Stimulated activated CD4-positive, alpha-beta T cell treated with anti-CD3 and anti-CD28 coated beads, Interleukin-2, amount 100 ng/mL, for 48 hours (primary cell): ENCODE measurements around the gene PTBP1.
"Not testable (repeated sequence)": the region's sequence is repeated elsewhere in the genome, so short reads cannot be mapped to it uniquely, and the experiment has no call there.

Source experiments
- DNase-seq, 2 donors: peaks; one replicate each; pipeline ENCODE4 v3.0.0-alpha.2; 2020

Gene PTBP1

DNA sequence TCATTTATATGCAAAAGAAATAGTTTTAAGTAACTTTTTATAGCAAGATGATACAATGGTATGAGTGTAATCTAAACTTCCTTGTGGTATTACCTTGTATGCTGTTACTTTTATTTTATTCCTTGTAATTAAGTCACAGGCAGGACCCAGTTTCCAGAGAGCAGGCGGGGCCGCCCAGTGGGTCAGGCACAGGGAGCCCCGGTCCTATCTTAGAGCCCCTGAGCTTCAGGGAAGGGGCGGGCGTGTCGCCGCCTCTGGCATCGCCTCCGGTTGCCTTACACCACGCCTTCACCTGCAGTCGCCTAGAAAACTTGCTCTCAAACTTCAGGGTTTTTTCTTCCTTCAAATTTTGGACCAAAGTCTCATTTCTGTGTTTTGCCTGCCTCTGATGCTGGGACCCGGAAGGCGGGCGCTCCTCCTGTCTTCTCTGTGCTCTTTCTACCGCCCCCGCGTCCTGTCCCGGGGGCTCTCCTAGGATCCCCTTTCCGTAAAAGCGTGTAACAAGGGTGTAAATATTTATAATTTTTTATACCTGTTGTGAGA, 14.3 kb downstream of the PTBP1 start:
- DNase-seq, result no peak

DNA sequence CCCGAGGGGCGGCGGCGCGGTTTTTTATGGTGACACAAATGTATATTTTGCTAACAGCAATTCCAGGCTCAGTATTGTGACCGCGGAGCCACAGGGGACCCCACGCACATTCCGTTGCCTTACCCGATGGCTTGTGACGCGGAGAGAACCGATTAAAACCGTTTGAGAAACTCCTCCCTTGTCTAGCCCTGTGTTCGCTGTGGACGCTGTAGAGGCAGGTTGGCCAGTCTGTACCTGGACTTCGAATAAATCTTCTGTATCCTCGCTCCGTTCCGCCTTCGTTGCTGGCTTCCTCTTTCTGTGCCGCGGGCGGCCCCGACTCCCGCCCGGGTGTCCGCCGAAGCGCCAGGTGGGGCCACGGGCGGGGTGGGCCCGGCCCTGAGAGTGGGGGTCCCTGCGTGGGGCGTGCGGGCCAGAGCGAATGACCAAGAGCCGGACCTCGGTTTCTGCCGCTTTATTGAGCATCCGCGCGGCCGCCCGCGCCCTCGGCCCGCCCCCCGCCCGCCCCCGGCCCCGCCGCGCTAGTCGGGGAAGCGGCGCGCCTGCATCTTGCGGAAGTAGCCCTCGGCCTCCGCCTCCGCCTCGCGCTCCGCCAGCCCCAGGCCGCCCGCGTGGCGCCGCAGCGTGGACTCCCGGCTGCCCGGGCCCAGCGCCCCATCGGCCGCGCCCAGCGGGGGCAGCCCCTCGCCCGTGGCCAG, 14.9 kb downstream of the PTBP1 start:
- DNase-seq, result no peak

DNA sequence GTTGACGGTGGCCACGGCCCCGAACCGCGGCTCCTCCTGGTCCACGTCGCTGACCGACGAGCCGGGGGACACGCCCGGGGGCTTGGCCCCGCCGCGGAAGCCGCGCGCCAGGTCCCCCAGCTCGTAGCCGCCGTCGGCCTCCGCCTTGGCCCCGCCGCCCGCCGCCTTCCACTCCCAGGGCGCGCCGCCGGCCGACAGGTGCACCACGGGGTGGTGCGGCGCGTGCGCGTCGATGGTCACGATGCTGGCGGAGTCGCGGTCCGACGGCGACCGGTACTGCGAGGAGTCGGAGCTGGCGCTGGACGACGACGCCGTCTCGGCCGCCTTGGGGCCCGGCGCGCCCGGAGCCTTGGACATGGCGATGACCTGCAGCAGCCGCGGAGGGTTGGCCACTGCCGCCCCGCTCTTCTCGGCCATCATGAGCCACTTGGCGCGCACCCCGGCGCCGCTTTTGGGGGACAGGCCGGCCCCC, 15.5 kb downstream of the PTBP1 start:
- DNase-seq, result no peak

DNA sequence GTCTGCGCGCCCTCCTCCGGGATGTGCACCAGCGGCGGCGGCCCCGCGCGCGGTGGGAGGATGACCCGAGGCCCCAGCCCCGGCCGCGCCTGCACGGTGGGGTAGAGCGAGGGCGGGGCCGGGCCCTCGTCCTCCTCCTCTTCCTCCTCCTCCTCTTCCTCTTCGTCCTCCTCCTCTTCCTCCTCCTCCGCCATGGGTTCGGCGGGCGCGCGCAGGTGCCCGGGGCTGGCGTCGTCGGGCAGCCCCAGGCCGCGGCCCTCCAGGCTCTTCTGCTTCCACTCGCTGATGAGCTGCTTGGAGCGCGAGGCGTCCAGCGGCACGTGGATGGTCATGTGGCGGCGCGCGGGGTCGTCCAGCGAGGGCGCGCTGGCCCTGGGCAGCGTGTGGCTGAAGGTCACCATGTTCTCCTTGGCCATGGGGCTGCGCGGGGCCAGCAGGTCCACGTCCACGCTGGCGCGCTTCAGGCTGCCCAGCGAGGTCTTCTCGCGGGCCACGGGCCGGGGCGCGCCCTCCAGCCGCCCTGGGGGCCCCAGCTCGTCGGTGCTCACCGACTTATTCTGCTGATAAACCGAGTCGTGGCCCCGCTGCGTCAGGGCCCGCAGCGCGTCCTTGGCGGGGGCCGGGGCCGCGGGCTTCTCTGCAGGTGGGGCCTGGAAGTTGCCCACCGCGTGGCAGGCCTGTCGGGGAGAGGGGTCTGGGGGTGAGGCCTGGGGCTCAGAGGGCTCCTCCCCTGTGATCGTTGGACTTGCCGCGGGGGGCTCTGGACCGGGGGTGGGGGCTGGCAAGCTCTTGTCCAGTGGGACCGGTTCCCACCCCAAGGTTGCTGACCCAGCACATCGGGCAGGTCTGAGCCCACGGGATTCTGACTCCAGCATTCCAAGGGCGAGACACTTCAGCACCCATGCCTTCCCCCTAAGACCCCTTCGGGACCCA, 16.2 kb downstream of the PTBP1 start:
- DNase-seq, result no peak

DNA sequence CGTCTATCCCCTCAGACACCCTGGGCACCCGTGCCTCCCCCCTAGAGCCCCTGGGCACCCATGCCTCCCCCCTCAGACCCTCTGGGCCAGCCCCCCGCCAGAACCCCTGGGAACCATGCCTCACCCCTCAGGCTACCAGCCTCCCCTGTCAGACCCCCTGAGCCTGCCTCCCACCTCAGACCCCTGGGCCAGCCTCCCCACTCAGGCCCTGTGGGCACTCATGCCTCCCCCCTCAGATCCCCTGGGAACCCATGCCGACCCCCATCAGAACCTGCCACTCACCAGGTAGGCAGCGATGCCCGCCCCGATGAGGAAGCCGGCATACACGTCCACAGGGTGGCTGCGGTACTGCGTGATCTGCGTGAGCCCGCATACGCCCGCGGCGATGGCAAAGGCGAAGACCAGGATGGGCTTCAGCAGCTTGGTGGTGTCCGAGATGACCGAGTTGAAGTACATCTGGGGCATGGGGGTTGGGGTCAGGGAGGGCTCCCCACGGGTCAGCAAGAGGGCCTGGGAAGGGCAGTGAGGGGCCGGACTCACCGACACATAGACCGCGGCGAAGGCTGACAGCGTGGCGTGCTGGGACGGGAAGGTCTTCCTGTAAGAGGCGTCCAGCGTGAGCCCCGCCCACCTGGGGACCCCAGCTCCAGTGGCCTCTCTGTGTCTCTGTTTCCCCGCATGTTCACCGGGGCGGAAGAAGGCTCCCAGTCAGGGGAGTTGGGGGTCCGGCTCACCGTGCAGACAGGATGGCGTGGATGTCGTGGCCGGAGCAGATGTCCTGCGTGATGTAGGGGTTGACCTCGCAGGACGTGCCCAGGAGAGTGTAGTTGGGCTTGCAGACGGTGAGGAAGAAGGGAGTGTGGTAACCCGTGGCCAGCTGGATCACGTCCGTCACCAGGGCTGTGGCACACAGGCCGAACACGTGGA, 17.2 kb downstream of the PTBP1 start:
- DNase-seq, result no peak

DNA sequence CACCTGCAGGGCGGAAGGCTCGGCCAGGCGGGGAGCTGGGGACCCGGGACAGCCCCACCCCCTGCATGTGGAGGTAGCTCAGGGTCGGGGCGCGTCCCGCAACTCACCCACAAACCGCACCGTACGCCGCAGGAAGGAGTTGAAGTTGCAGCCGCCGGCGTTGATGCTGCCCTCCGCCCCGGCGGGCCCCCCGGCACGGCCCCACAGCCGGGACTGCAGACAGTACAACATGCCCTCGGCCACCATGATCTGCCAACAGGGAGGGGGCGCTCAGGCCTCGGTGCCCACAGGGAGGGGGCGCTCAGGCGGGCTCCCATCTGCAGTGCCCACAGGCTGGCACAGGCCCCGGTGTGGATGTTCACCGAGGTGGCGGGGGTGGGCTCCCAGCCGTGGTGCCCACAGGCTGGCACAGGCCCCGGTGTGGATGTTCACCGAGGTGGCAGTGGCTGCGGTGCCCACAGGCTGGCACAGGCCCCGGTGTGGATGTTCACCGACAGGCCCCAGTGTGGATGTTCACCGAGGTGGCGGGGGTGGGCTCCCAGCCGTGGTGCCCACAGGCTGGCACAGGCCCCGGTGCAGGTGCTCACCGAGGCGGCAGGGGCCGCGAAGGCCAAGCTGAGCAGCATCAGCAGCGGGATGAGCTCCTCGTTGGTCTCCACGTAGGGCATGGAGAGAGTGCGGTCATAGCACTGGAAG, 18.0 kb downstream of the PTBP1 start:
- no peak for DNase-seq

DNA sequence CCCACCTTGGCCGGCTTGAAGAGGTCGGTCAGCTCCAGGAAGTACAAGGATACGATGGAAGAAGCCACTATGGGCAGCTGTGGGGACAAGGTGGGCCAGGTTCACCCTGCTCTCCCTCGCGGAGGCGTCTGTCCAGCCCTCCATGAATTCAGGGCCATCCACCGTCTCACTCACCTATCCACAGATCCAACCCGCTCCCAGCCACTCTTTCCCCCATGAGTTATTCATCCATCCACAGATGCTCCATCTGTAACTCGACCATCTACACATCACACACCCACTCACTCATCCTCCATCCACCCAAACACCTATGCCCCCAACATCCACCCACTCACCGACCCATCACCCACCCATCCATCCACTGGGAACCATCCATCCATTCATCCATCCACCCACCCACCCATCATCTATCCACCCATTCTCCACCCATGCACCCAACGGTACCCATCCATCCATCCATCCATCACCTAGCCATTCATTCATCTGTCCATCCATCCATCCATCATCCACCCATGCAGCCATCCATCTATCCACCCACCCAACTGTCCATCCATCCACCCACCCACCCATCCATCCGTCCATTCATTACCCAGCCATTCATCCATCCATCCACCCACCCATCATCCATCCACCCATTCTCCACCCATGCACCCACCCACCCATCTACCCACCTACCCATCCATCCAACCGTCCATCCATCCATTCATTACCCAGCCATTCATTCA, 18.7 kb downstream of the PTBP1 start:
- no peak for DNase-seq

DNA sequence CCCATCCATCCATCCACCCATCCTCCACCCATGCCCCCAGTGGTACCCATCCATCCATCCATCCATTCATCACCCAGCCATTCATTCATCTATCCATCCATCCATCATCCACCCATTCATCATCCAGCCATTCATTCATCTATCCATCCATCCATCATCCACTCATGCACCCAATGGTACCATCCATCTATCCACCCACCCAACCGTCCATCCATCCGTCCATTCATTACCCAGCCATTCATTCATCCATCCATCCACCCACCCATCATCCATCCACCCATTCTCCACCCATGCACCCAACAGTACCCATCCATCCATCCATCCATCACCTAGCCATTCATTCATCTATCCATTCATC, 19.2 kb downstream of the PTBP1 start:
- no peak for DNase-seq

DNA sequence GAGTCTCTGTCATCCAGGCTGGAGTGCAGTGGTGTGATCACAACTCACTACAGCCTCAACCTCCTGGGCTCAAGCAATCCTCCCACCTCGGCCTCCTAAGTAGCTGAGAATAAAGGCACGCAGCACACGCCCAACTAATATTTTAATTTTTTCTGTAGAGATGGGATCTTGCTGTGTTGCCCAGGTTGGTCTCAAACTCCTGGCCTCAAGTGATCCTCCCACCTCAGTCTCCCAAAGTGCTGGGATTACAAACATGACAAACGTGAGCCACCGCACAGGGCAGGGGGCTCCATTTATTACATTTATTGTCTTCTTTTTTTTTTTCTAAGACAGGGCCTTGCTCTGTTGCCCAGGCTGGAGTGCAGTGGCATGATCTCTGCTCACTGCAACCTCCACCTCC, 23.0 kb downstream of the PTBP1 start:
- not testable (repeated sequence) for DNase-seq

DNA sequence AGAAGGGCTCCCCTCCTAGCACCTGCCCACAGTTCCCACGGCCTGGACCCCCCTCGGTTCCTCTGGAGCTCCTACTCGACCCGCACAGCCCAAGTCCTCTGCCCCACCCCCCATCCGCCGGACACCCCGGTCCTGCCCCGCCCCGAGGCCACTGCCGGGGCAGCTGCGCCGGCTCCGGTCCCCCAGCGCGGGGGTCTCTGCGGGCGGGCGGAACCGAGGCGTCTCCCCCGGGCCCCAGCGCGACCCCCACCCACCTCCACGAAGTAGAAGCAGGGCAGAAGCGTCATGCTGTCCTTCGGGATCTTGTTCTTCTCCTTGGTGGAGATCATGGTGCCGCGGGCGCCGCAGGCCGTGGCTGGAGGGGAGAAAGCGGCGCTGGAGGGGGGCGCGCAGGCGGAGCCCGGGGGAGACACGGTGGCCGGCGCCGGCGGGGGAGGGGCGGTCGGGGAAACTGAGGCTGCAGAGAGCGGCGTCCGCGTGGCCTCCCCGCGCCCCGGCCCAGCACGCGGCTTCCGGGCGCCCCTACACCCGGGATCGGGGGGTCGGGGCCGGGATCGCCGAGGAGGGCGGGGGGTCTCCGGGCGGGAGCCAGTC, 24.1 kb downstream of the PTBP1 start:
- no peak for DNase-seq

DNA sequence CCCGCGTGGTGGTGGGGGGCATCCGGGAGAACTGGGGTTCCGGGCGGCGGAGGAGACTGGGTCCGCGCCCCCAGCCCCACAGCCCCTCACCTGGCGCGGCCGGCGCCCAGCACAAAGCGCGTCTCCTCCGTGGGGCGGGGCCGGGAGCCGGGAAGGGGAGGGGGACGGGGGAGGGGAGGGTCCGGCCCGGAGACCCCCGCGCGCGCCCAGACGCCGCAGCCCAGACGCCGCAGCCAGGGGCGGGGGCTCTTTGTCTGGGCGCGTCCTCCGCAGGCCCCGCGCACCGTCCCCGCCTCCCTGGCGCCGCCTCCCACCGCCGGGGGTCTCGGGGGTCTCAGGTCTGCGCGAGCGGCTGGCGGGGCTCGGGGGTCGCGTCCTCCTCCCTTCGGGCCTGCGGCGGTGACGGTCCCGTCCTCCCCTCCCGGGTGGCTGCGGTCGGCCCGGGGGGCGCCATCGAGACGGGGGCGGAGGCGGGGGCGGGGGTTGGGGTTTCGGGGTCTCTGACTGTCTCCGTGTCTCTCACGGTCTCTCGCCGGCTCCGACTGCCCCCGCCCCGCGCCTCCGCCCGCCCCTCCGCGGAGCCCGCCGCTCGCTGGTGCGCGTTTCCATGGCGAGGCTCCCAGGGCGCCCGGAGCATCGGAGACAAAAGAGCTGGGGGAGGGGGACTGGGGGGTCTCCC, 24.7 kb downstream of the PTBP1 start, which contains the start of gene PLPPR3:
Gene PLPPR3 (minus strand): TSS at position 131 of the 679 bp plus-strand sequence. CDS start 396 bp downstream, outside the sequence.
- DNase-seq, result no peak

DNA sequence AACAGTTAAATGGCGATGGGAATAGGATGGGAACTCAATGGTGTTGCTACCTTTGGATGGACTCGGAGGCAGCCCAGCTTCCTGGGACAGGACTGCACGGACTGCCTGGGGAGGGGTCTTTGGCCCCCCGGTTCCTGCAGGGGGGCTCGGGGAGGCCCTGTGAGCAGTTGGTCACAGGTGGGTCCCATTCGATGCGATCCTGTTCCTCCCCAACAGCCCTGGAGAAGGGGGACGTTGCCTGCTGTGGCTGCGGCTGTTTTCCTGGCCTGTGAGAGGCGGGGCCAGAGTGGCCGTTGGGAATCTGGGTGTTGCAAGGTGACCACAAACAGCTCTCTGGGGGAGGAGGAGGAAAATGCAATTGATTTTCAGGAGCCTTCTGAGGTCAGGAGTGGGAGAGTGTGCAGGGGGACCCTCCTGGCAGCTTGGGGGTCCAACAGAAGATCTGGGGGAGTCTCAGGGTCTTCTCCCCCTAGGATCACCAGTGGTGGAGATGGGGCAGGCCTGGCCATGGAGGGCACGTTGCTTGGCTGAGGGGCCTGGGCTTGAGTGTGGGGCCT, 26.4 kb downstream of the PTBP1 start:
- no peak for DNase-seq

DNA sequence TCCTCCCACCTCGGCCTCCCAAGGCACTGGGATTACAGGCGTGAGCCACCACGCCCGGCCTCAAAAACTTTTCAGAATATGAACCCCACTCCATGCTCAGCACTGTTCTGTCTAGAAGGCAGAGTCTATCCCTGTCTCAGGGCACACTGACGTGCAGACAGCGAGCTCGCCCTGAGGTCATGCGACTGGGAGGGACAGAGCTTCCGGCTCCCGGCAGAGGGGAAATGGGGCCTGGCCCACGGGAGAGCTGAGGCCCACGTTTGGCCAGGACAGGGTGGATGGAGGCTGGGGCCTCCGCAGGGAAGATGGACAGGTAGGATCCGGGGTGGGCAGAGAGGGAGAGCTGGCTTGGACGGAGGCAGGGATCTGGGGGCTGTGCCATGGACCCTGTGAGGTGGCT, 27.6 kb downstream of the PTBP1 start:
- no peak for DNase-seq

DNA sequence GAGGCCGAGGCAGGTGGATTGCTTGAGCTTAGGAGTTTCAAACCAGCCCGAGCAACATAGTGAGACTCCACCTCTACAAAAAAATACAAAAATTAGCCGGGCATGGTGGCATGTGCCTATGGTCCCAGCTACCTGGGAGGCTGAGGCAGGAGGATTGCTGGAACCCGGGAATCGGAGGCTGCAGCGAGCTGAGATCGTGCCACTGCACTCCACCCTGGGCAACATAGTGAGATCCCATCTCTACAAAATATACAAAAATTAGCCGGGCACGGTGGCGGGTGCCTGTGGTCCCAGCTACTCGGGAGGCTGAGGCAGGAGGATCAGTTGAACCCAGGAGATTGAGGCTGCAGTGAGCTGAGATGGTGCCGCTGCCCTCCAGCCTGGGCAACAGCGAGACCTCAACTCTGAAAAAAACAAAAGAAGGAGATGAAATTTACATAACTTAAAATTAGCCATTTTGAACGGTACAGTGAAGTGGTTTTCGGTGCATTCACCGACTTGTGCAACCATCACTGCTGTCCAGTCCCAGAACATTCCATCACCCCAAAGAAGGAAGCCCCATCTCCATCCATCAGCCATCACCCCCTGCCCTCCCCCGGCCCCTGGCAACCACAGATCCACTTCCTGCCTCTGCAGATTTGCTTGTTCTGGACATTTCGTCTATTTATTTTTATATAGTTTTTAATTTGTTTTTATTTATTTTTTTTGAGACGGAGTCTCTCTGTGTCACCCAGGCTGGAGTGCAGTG, 28.8 kb downstream of the PTBP1 start:
- no peak for DNase-seq

DNA sequence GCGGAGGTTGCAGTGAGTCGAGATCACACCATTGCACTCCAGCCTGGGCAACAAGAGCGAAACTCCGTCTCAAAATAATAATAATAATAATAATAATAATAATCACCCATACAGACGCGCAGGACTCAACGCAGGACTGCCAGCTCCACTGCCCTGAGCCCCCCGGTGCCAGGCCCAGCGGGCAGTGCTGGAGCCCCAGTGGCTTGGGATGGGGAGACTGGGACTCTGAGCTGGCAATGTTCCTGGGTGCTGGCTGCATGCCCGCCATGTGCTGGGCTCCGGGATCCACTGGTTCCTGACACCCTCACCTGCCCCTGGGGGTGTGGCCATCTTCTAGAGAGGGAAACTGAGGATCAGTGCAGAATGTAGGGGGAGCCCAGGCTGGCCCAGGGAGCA, 30.1 kb downstream of the PTBP1 start:
- DNase-seq, result no peak

DNA sequence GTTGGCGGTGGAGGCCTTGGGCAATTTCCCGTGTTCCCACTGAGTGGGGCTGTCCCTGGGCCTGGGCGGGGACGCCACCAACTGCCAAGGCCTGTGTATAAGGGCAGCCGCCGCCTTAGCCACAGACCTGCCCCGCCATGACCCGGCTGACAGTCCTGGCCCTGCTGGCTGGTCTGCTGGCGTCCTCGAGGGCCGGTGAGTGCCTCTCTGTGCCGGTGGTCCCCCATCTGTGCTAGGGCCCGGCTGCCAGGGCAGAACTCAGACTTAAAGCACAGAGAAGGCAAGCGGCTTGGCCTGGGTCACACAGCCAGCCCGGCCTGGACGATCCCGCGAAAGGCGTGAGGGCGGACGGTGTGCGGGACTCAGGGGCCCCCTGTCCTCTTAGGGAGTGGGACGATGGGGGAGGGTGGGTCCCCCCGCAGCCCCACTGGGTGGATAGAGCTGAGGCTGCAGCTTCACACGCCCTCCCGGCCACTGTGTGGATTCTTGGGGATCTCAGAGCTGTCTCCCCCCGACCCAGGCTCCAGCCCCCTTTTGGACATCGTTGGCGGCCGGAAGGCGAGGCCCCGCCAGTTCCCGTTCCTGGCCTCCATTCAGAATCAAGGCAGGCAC, 30.6 kb downstream of the PTBP1 start, which contains the start of gene AZU1:
Gene AZU1 (plus strand): TSS at position 128 of the 612 bp plus-strand sequence. CDS start 10 bp downstream, at position 138.
- DNase-seq, result no peak

DNA sequence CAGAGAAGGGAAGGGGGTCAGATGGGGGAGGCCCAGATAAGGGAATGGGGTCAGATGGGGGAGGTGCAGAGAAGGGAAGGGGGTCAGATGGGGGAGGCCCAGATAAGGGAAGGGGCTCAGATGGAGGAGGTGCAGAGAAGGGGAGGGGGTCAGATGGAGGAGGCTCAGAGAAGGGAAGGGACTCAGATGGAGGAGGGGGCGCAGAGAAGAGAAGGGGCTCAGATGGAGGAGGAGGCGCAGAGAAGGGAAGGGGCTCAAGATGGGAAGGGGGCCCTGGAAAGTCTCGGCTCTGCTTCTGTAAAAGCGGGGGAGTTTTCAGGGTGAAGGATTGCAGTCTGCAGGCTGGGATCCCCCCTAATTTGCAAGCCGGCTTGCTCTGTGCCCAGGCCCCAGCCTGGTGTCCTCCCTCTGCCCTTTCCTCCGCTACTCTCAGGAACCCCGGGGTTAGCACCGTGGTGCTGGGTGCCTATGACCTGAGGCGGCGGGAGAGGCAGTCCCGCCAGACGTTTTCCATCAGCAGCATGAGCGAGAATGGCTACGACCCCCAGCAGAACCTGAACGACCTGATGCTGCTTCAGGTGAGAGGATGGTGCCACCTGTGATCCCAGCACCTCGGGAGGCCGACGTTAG, 32.0 kb downstream of the PTBP1 start:
- DNase-seq, result no peak
